ENCODE data around the gene NEK6.

GRCh38 chr9:124347206-124347967 lies 89.6 kb downstream of the NEK6 start:
- TF ChIP-seq CTCF (conservative IDR thresholded peaks at IDR 0.05) (no peak), EZH2 (IDR thresholded peaks at IDR 0.05; ENCODE audit: low read depth) (no peak)

All from PC-9 (cell line).